DMS79 (cell line): ENCODE results near the gene CACNA1F.
"Not testable (repeated sequence)": the region's sequence is repeated elsewhere in the genome, so short reads cannot be mapped to it uniquely, and the experiment has no call there.

Source experiments
- DNase-seq: peaks from one replicate; lab custom pipeline; 2025; lab: John Stamatoyannopoulos, UW

Gene CACNA1F

GRCh38 chrX:49176421-49177326 lies 56.5 kb downstream of the CACNA1F start:
- no peak for DNase-seq

GRCh38 chrX:49175435-49176274 lies 57.5 kb downstream of the CACNA1F start:
- DNase-seq = no peak

- DNase-seq = no peak
Measured at GRCh38 chrX:49174723-49175122, 58.4 kb downstream of the CACNA1F start.

GRCh38 chrX:49173544-49173943 lies 59.6 kb downstream of the CACNA1F start:
- DNase-seq = not testable (repeated sequence)

GRCh38 chrX:49172280-49172780 lies 60.8 kb downstream of the CACNA1F start:
- DNase-seq = peak; percentile 33

- no peak for DNase-seq
Measured at GRCh38 chrX:49171752-49172279, 61.3 kb downstream of the CACNA1F start, which contains the start of gene PLP2. Gene PLP2, plus strand, starts transcription at chrX:49171898. Its CDS starts 103 bp downstream, at chrX:49172001.

GRCh38 chrX:49167740-49168108 lies 65.4 kb downstream of the CACNA1F start:
- DNase-seq = no peak

- peak; percentile 23 for DNase-seq
Measured at GRCh38 chrX:49166914-49167739, 66.0 kb downstream of the CACNA1F start.

GRCh38 chrX:49165901-49166881 lies 66.9 kb downstream of the CACNA1F start:
- DNase-seq = peak; percentile 76

- no peak for DNase-seq
Measured at GRCh38 chrX:49164589-49165360, 68.4 kb downstream of the CACNA1F start.

- DNase-seq = peak; percentile 52
Measured at GRCh38 chrX:49163555-49164419, 69.4 kb downstream of the CACNA1F start.

- DNase-seq = no peak
Measured at GRCh38 chrX:49162620-49163019, 70.5 kb downstream of the CACNA1F start, which contains the start of gene MAGIX. Gene MAGIX, plus strand, starts transcription at chrX:49162758. Its CDS starts 132 bp downstream, at chrX:49162890.

- DNase-seq = no peak
Measured at GRCh38 chrX:49161632-49162031, 71.5 kb downstream of the CACNA1F start.

GRCh38 chrX:49160908-49161307 lies 72.2 kb downstream of the CACNA1F start:
- no peak for DNase-seq

GRCh38 chrX:49157194-49157593 lies 75.9 kb downstream of the CACNA1F start:
- no peak for DNase-seq

GRCh38 chrX:49155900-49156837 lies 77.0 kb downstream of the CACNA1F start:
- DNase-seq = peak; percentile 77

GRCh38 chrX:49155243-49155899 lies 77.8 kb downstream of the CACNA1F start:
- peak; percentile 70 for DNase-seq
